Myocyte (in vitro differentiated cells): ENCODE data around the gene THBS3. TPM values are rescaled to one million over a fixed set of nuclear protein-coding genes. Genes with fewer than 3 reads are reported as not detected.
"Not testable (repeated sequence)": the region's sequence is repeated elsewhere in the genome, so short reads cannot be mapped to it uniquely, and the experiment has no call there.

Experiments
- DNase-seq: peaks from one replicate; pipeline ENCODE4 v3.0.0-alpha.2; 2012; ENCODE audit warnings: low read depth
- total RNA-seq: library from RNA; depleted of rRNA; stranded (reverse); fragments of >200 nt; gene quantifications from 2 replicates; pipeline ENCODE4 v1.2.3, GENCODE V29; 2014

THBS3 gene
- total RNA-seq, 1 donor from 2014 or later: 52.1 TPM

- DNase-seq: no peak
These were observed 15.8 kb downstream of the THBS3 start for GRCh38 chr1:155191904-155192303.

- DNase-seq: not testable (repeated sequence)
These were observed 17.8 kb downstream of the THBS3 start for GRCh38 chr1:155189926-155190325.

GRCh38 chr1:155188268-155188667 lies 19.4 kb downstream of the THBS3 start:
- DNase-seq: no peak

- no peak for DNase-seq
These were observed 20.2 kb downstream of the THBS3 start for GRCh38 chr1:155187456-155187891.

GRCh38 chr1:155186794-155187455 lies 20.8 kb downstream of the THBS3 start:
- no peak for DNase-seq

GRCh38 chr1:155186067-155186793 lies 21.5 kb downstream of the THBS3 start:
- no peak for DNase-seq

- DNase-seq: no peak
These were observed 22.0 kb downstream of the THBS3 start for GRCh38 chr1:155185783-155186066.

- DNase-seq: peak; percentile 35
These were observed 22.6 kb downstream of the THBS3 start for GRCh38 chr1:155184835-155185782.

GRCh38 chr1:155184351-155184811 lies 23.3 kb downstream of the THBS3 start:
- no peak for DNase-seq

GRCh38 chr1:155183775-155184221 lies 23.9 kb downstream of the THBS3 start:
- no peak for DNase-seq

GRCh38 chr1:155182052-155182550 lies 25.6 kb downstream of the THBS3 start:
- DNase-seq: no peak

GRCh38 chr1:155181371-155182051 lies 26.2 kb downstream of the THBS3 start:
- DNase-seq: no peak

GRCh38 chr1:155179112-155180031 lies 28.3 kb downstream of the THBS3 start:
- DNase-seq: no peak

- no peak for DNase-seq
These were observed 29.1 kb downstream of the THBS3 start for GRCh38 chr1:155178441-155179111.

GRCh38 chr1:155177918-155178281 lies 29.8 kb downstream of the THBS3 start:
- DNase-seq: no peak

GRCh38 chr1:155177192-155177917 lies 30.3 kb downstream of the THBS3 start:
- DNase-seq: no peak

GRCh38 chr1:155176544-155177071 lies 31.1 kb downstream of the THBS3 start:
- peak; percentile 85 for DNase-seq

- DNase-seq: no peak
These were observed 31.7 kb downstream of the THBS3 start for GRCh38 chr1:155175927-155176371.
